HL-60 (cell line): ENCODE results near the gene SLC24A3.

ENCODE experiments used
- DNase-seq, 2 experiments: peaks; one replicate each; pipeline ENCODE4 v3.0.0-alpha.2; 2010 to 2020; ENCODE audit warnings: low read depth in 1 of 2, low spot score in 1 of 2
- H3K27ac ChIP-seq: fragments of 250-450 bp; sonication (Bioruptor Pico); replicated peaks from 2 replicates; pipeline ENCODE4 v1.5.1; 2020; ENCODE audit warnings: mild to moderate bottlenecking, moderate library complexity
- H3K27me3 ChIP-seq: fragments of 250-450 bp; sonication (Bioruptor Pico); 2 replicates; pipeline ENCODE4 v1.5.1; 2021; ENCODE audit warnings: mild to moderate bottlenecking, moderate library complexity; ENCODE audit not compliant: insufficient read depth, poor library complexity, severe bottlenecking
- H3K4me3 ChIP-seq: replicated peaks from 2 replicates; pipeline ENCODE4 v1.5.1; 2011; ENCODE audit warnings: mild to moderate bottlenecking, control low read depth, low read length; ENCODE audit not compliant: insufficient read depth
- GABPA ChIP-seq: IDR thresholded peaks from 2 replicates; pipeline ENCODE4 v1.6.1; 2012; ENCODE audit warnings: low read depth
- POLR2AphosphoS5 ChIP-seq: IDR thresholded peaks from 2 replicates; pipeline ENCODE4 v1.6.1; 2012; ENCODE audit warnings: low read depth
- SPI1 ChIP-seq: IDR thresholded peaks from 2 replicates; pipeline ENCODE4 v1.6.1; 2012; ENCODE audit warnings: low read depth, mild to moderate bottlenecking, borderline replicate concordance
- TF ChIP-seq, protein P1 (sequence below): IDR thresholded peaks from one replicate; pipeline ENCODE4 v1.5.1; 2011; ENCODE audit warnings: low read length, control low read depth, inconsistent platforms; ENCODE audit not compliant: insufficient read depth
- TF ChIP-seq, protein P2 (sequence below): IDR thresholded peaks from 2 replicates; pipeline ENCODE4 v1.6.1; 2012; ENCODE audit warnings: low read depth; ENCODE audit not compliant: insufficient replicate concordance

Gene SLC24A3

DNA sequence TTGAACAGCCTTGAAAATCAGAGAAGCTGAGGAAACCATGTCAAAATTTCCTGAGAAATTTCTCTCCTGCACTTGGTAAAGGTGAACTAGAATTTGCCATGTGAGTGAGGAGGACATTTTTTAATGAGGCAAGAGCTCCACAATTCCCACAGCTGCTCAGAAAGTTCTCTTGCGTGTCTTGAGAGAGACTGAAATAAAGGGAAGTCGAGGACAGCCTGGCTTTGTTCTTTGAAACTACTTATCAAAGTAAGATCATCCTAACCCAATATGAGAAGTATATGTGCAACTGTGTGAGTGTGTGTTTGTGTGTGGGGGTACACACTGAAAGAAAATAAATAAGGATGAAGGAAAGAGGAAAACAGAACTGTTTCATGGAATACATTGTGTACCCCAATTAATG, 163.4 kb downstream of the SLC24A3 start:
- H3K27me3 ChIP-seq = no peaks in the 10 kb centered on the region
- TF ChIP-seq SPI1 = no peak
- TF ChIP-seq, protein P1, sequence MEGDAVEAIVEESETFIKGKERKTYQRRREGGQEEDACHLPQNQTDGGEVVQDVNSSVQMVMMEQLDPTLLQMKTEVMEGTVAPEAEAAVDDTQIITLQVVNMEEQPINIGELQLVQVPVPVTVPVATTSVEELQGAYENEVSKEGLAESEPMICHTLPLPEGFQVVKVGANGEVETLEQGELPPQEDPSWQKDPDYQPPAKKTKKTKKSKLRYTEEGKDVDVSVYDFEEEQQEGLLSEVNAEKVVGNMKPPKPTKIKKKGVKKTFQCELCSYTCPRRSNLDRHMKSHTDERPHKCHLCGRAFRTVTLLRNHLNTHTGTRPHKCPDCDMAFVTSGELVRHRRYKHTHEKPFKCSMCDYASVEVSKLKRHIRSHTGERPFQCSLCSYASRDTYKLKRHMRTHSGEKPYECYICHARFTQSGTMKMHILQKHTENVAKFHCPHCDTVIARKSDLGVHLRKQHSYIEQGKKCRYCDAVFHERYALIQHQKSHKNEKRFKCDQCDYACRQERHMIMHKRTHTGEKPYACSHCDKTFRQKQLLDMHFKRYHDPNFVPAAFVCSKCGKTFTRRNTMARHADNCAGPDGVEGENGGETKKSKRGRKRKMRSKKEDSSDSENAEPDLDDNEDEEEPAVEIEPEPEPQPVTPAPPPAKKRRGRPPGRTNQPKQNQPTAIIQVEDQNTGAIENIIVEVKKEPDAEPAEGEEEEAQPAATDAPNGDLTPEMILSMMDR = no peak
- no peak for TF ChIP-seq GABPA
- TF ChIP-seq, protein P2, sequence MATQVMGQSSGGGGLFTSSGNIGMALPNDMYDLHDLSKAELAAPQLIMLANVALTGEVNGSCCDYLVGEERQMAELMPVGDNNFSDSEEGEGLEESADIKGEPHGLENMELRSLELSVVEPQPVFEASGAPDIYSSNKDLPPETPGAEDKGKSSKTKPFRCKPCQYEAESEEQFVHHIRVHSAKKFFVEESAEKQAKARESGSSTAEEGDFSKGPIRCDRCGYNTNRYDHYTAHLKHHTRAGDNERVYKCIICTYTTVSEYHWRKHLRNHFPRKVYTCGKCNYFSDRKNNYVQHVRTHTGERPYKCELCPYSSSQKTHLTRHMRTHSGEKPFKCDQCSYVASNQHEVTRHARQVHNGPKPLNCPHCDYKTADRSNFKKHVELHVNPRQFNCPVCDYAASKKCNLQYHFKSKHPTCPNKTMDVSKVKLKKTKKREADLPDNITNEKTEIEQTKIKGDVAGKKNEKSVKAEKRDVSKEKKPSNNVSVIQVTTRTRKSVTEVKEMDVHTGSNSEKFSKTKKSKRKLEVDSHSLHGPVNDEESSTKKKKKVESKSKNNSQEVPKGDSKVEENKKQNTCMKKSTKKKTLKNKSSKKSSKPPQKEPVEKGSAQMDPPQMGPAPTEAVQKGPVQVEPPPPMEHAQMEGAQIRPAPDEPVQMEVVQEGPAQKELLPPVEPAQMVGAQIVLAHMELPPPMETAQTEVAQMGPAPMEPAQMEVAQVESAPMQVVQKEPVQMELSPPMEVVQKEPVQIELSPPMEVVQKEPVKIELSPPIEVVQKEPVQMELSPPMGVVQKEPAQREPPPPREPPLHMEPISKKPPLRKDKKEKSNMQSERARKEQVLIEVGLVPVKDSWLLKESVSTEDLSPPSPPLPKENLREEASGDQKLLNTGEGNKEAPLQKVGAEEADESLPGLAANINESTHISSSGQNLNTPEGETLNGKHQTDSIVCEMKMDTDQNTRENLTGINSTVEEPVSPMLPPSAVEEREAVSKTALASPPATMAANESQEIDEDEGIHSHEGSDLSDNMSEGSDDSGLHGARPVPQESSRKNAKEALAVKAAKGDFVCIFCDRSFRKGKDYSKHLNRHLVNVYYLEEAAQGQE = no peak
- no peak for TF ChIP-seq POLR2AphosphoS5
- no peak overlapping the region for H3K4me3 ChIP-seq
- no peak overlapping the region for H3K27ac ChIP-seq
- DNase-seq = no peak

DNA sequence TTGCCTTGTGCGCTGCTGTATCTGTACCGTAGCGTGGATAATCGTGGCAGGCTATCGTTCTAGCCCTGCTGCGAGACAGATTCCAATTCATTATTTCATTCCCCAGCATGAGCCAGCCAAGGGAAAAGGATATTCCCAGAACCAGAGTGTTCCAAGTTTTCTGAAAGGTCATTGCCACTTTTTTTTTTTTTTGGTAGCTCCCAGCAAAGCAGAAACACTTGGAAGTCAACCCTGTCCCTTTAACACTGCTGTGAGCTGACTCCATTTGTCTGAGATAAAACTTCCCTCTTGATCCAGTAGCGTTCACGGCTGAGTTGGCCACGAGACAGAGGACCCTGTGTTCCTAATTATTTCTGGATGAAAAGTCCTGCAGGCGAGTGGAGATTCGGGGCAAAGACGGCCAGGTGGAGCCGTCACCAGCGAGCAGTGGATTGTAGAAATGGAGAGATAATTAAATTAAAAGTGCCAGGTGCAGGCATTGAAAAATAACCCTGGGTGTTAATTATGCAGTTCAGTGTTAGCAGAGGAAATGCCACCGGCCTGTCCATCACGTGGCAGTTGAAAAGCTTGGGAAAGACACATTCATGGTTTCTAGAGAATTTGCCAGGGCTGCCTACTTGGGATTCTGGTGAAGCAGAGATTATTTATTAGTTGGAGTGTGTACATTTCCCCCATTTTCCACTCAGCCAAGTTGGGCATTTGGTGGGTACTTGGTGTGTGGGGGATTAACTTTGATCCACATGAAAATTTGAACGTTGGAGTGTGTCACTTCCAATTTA, 164.2 kb downstream of the SLC24A3 start:
- TF ChIP-seq, protein P2 = no peak
- TF ChIP-seq, protein P1 = no peak
- TF ChIP-seq SPI1 = no peak
- TF ChIP-seq GABPA = no peak
- TF ChIP-seq POLR2AphosphoS5 = no peak
- H3K27ac ChIP-seq = no peak overlapping the region
- H3K27me3 ChIP-seq = no peaks in the 10 kb centered on the region
- DNase-seq = no peak
- H3K4me3 ChIP-seq = no peak overlapping the region

DNA sequence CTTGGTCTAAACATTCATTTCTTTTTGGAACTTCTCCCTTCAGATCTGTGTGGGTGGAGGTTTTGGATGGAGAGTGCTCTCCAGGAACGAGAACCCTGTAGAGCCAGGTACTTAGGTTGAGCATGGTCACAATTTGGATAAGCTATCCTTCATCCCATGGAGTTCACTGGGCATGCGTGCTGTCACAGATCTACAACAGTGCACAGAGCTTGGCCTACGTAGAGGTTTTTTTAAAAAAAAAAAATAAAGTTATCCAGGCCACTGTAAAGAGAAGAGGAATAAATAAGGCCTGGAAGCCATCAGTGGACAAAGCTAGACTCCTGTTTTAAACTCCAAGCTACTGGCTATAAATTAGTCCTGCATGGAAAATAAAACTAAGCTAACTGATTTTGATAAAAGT, 165.6 kb downstream of the SLC24A3 start:
- TF ChIP-seq POLR2AphosphoS5 = no peak
- TF ChIP-seq, protein P2 = no peak
- TF ChIP-seq, protein P1 = no peak
- no peak for TF ChIP-seq SPI1
- no peak for TF ChIP-seq GABPA
- H3K27me3 ChIP-seq = no peaks in the 10 kb centered on the region
- no peak for DNase-seq
- no peak overlapping the region for H3K4me3 ChIP-seq
- H3K27ac ChIP-seq = no peak overlapping the region
